HepG2 (cell line): ENCODE measurements around the gene CSNK1D. TPM values are rescaled to one million over a fixed set of nuclear protein-coding genes. Genes with fewer than 3 reads are reported as not detected.

Experiments used
- KDM6A ChIP-seq: IDR thresholded peaks from 2 replicates; pipeline ENCODE4 v1.6.1; 2016; ENCODE audit warnings: low read depth
- SMAD1 ChIP-seq: sonication (generic); formaldehyde crosslinking; IDR thresholded peaks from 2 replicates; pipeline ENCODE4 v1.4.0; 2020; ENCODE audit warnings: missing genetic modification reagents, low read depth, mild to moderate bottlenecking, borderline replicate concordance
- ZFX ChIP-seq: sonication (generic); formaldehyde crosslinking; IDR thresholded peaks from 2 replicates; pipeline ENCODE4 v1.4.0; 2020; ENCODE audit warnings: mild to moderate bottlenecking, low read depth, missing genetic modification reagents, moderate library complexity
- ZNF335 ChIP-seq: sonication (generic); formaldehyde crosslinking; IDR thresholded peaks from 2 replicates; pipeline ENCODE4 v1.4.0; 2020; ENCODE audit warnings: missing genetic modification reagents
- ZNF781 ChIP-seq: sonication (generic); formaldehyde crosslinking; IDR thresholded peaks from 2 replicates; pipeline ENCODE4 v1.5.1; 2020; ENCODE audit warnings: borderline replicate concordance, mild to moderate bottlenecking, missing genetic modification reagents; ENCODE audit errors: not compliant biosample characterization
- ZNF816 ChIP-seq: sonication (generic); formaldehyde crosslinking; IDR thresholded peaks from 2 replicates; pipeline ENCODE4 v1.8.0; 2022; ENCODE audit warnings: missing genetic modification reagents, mild to moderate bottlenecking, borderline replicate concordance
- polyA plus RNA-seq, 8 experiments: library from polyadenylated mRNA; depleted of rRNA in 3 of 8; stranded (reverse) in 7 of 8; unstranded in 1 of 8; fragments of >200 nt; fragmentation: Illumina TruSeq in 4 of 8; extraction: Trizol in 4 of 8; gene quantifications; 2 replicates each; pipeline versions ENCODE4 v1.2.1 to v1.2.3, GENCODE V29; 2011 to 2016; ENCODE audit warnings: low read depth in 4 of 8, missing spikeins in 1 of 8, mixed read lengths in 1 of 8; ENCODE audit not compliant: insufficient read depth in 1 of 8
- total RNA-seq, 5 experiments: library from RNA; depleted of rRNA; stranded (reverse); fragments of >200 nt; fragmentation: Illumina TruSeq; extraction: Trizol; gene quantifications; 2 replicates each; pipeline ENCODE4 v1.2.3, GENCODE V29; 2016; ENCODE audit warnings: low read depth in 1 of 5
- TF ChIP-seq, protein P1 (sequence below): sonication (generic); formaldehyde crosslinking; IDR thresholded peaks from 2 replicates; pipeline ENCODE4 v1.5.0; 2020; ENCODE audit warnings: mild to moderate bottlenecking, missing genetic modification reagents, borderline replicate concordance
- TF ChIP-seq, protein P2 (sequence below): sonication (generic); formaldehyde crosslinking; IDR thresholded peaks from 2 replicates; pipeline ENCODE4 v1.5.1; 2020; ENCODE audit warnings: missing genetic modification reagents, mild to moderate bottlenecking, borderline replicate concordance
- TF ChIP-seq, protein P3 (sequence below): sonication (generic); formaldehyde crosslinking; IDR thresholded peaks from 2 replicates; pipeline ENCODE4 v1.5.0; 2020; ENCODE audit warnings: missing genetic modification reagents, mild to moderate bottlenecking, borderline replicate concordance
- TF ChIP-seq, protein P4 (sequence below): sonication (generic); formaldehyde crosslinking; IDR thresholded peaks from 2 replicates; pipeline ENCODE4 v1.4.0; 2020; ENCODE audit warnings: missing genetic modification reagents
- TF ChIP-seq, protein P5 (sequence below): sonication (generic); formaldehyde crosslinking; IDR thresholded peaks from 2 replicates; pipeline ENCODE4 v1.4.0; 2020; ENCODE audit warnings: mild to moderate bottlenecking, low read depth, missing genetic modification reagents

Gene CSNK1D
- total and polyA plus RNA-seq, 2 of the 13 experiments (the other 11 are each of a cell fraction or from before 2014, with no cell fraction given): 31.5 to 128 TPM

DNA sequence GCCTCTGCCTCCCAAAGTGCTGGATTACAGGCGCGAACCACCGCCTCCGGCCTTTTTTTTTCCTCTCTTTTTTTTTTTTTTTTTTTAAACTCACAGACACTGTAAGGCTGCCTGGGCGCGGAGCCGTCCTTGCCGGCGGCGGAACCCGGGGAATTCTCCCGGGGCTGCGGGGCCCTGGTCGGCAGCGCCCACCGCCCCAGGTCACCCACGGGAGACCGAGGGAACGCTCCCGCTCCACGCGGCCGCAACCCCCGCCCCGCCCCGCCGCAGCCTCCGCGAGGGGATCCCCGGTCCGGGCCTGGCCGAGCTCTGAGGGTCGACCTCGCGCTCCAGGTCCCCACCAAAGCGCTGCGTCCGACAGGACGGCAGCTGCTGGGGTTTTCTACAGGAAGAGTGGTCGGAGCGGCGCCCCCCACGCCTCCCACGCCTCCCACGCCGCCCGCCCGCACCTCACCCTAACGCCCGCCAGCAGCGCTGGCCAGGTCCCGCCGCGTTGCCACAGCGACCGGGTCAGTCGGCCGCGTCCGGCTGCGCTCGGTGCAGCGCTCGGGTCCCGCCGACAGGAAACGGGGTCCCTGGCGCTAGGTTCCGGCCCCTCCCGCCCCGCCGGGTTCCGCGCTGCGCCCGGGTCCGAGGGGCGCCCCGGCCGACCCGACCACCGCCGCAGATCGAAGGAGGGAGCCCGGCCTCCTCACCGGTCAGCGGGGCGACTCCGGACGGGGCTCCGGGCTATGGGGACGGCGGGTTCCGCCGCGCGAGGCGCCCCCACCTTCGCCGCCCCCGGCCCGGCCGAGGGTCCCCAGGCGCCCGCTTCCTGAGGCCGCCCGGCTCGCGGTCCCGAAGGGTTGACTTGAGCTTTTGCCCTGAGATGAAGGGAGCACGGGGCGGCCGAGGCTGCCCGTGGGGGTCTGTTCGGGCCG, 60.9 kb downstream of the CSNK1D start, which contains the start of gene CCDC57 (continued):
- TF ChIP-seq, protein P1, sequence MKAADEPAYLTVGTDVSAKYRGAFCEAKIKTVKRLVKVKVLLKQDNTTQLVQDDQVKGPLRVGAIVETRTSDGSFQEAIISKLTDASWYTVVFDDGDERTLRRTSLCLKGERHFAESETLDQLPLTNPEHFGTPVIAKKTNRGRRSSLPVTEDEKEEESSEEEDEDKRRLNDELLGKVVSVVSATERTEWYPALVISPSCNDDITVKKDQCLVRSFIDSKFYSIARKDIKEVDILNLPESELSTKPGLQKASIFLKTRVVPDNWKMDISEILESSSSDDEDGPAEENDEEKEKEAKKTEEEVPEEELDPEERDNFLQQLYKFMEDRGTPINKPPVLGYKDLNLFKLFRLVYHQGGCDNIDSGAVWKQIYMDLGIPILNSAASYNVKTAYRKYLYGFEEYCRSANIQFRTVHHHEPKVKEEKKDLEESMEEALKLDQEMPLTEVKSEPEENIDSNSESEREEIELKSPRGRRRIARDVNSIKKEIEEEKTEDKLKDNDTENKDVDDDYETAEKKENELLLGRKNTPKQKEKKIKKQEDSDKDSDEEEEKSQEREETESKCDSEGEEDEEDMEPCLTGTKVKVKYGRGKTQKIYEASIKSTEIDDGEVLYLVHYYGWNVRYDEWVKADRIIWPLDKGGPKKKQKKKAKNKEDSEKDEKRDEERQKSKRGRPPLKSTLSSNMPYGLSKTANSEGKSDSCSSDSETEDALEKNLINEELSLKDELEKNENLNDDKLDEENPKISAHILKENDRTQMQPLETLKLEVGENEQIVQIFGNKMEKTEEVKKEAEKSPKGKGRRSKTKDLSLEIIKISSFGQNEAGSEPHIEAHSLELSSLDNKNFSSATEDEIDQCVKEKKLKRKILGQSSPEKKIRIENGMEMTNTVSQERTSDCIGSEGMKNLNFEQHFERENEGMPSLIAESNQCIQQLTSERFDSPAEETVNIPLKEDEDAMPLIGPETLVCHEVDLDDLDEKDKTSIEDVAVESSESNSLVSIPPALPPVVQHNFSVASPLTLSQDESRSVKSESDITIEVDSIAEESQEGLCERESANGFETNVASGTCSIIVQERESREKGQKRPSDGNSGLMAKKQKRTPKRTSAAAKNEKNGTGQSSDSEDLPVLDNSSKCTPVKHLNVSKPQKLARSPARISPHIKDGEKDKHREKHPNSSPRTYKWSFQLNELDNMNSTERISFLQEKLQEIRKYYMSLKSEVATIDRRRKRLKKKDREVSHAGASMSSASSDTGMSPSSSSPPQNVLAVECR (CRISPR knock-in tag): peak; percentile 99
- TF ChIP-seq ZNF781 (CRISPR knock-in tag) (no peak), ZNF335 (CRISPR knock-in tag) (no peak; the same call in 1 of the 2 replicates), SMAD1 (peak; percentile 19; the same call in 1 of the 2 replicates), ZFX (CRISPR knock-in tag) (peak; percentile 91), ZNF816 (peak; percentile 87; the same call in 1 of the 2 replicates), KDM6A (CRISPR knock-in tag) (peak; percentile 19; the same call in 1 of the 2 replicates)
- TF ChIP-seq, protein P2, sequence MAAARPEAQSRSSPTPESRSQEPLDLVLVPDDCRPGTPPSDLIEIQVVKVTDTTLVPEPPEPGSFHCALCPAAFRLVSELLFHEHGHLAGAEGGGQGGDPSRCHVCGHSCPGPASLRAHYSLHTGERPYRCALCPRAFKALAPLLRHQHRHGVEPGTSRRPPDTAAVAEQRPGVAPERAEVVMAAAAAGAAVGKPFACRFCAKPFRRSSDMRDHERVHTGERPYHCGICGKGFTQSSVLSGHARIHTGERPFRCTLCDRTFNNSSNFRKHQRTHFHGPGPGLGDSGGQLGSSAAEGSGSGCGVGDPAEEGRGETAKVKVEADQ (CRISPR knock-in tag): peak; percentile 78
- TF ChIP-seq, protein P3, sequence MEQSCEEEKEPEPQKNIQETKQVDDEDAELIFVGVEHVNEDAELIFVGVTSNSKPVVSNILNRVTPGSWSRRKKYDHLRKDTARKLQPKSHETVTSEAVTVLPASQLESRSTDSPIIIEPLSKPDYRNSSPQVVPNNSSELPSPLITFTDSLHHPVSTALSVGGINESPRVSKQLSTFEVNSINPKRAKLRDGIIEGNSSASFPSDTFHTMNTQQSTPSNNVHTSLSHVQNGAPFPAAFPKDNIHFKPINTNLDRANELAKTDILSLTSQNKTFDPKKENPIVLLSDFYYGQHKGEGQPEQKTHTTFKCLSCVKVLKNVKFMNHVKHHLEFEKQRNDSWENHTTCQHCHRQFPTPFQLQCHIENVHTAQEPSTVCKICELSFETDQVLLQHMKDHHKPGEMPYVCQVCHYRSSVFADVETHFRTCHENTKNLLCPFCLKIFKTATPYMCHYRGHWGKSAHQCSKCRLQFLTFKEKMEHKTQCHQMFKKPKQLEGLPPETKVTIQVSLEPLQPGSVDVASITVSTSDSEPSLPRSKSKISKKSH (CRISPR knock-in tag): no peak
- TF ChIP-seq, protein P4, sequence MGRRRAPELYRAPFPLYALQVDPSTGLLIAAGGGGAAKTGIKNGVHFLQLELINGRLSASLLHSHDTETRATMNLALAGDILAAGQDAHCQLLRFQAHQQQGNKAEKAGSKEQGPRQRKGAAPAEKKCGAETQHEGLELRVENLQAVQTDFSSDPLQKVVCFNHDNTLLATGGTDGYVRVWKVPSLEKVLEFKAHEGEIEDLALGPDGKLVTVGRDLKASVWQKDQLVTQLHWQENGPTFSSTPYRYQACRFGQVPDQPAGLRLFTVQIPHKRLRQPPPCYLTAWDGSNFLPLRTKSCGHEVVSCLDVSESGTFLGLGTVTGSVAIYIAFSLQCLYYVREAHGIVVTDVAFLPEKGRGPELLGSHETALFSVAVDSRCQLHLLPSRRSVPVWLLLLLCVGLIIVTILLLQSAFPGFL (CRISPR knock-in tag): no peak
- TF ChIP-seq, protein P5, sequence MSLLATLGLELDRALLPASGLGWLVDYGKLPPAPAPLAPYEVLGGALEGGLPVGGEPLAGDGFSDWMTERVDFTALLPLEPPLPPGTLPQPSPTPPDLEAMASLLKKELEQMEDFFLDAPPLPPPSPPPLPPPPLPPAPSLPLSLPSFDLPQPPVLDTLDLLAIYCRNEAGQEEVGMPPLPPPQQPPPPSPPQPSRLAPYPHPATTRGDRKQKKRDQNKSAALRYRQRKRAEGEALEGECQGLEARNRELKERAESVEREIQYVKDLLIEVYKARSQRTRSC: no peak
